Measurements from ENCODE around the gene NUDT8.
"Not testable (repeated sequence)": the region's sequence is repeated elsewhere in the genome, so short reads cannot be mapped to it uniquely, and the experiment has no call there.

The NUDT8 gene

GRCh38 chr11:67628710-67629385 lies 889 bp downstream of the NUDT8 start:
- Histone ChIP-seq H3K9ac (ENCODE audit: low read depth, low read length) (peak overlapping the region; percentile 15), H3K4me3 (ENCODE audit: low read length) (peak overlapping the region; percentile 75)

GRCh38 chr11:67627812-67628624 lies 1.7 kb downstream of the NUDT8 start:
- no peak overlapping the region for H3K9ac ChIP-seq (ENCODE audit: low read depth, low read length)
- no peaks in the 10 kb centered on the region for H3K27me3 ChIP-seq (ENCODE audit: control insufficient read depth, insufficient read depth, low read length)
- no peak overlapping the region for H3K4me2 ChIP-seq (ENCODE audit: low read length)
- H3K4me1 ChIP-seq (ENCODE audit: control insufficient read depth, insufficient read depth, low read length) = peaks cover 12% of the 10 kb centered on the region
- no peak overlapping the region for H3K4me3 ChIP-seq (ENCODE audit: low read length)
- H3K36me3 ChIP-seq (ENCODE audit: insufficient read depth, low read length) = no peaks in the 10 kb centered on the region
- H3K9me3 ChIP-seq (replicated peaks; ENCODE audit: low read length) = no peaks in the 10 kb centered on the region

More at GRCh38 chr11:67628710-67629385, 889 bp downstream of the NUDT8 start:
- Histone ChIP-seq H3K4me2 (ENCODE audit: low read length) (peak overlapping the region; percentile 95), H3K36me3 (ENCODE audit: insufficient read depth, low read length) (no peaks in the 10 kb centered on the region), H3K9me3 (replicated peaks; ENCODE audit: low read length) (no peaks in the 10 kb centered on the region), H3K4me1 (ENCODE audit: control insufficient read depth, insufficient read depth, low read length) (peaks cover 12% of the 10 kb centered on the region), H3K27me3 (ENCODE audit: control insufficient read depth, insufficient read depth, low read length) (no peaks in the 10 kb centered on the region)

GRCh38 chr11:67627441-67627811 lies 2.3 kb downstream of the NUDT8 start:
- no peaks in the 10 kb centered on the region for H3K27me3 ChIP-seq (ENCODE audit: control insufficient read depth, insufficient read depth, low read length)
- no peak overlapping the region for H3K4me3 ChIP-seq (ENCODE audit: low read length)
- H3K9ac ChIP-seq (ENCODE audit: low read depth, low read length) = no peak overlapping the region
- no peak overlapping the region for H3K4me2 ChIP-seq (ENCODE audit: low read length)
- H3K36me3 ChIP-seq (ENCODE audit: insufficient read depth, low read length) = no peaks in the 10 kb centered on the region
- H3K4me1 ChIP-seq (ENCODE audit: control insufficient read depth, insufficient read depth, low read length) = peaks cover 12% of the 10 kb centered on the region
- no peaks in the 10 kb centered on the region for H3K9me3 ChIP-seq (replicated peaks; ENCODE audit: low read length)

GRCh38 chr11:67626970-67627369 lies 2.8 kb downstream of the NUDT8 start:
- no peaks in the 10 kb centered on the region for H3K9me3 ChIP-seq (replicated peaks; ENCODE audit: low read length)

GRCh38 chr11:67626131-67626833 lies 3.5 kb downstream of the NUDT8 start:
- H3K4me2 ChIP-seq (ENCODE audit: low read length); H3K9ac ChIP-seq (ENCODE audit: low read depth, low read length); H3K27me3 ChIP-seq (ENCODE audit: control insufficient read depth, insufficient read depth, low read length); H3K4me3 ChIP-seq (ENCODE audit: low read length); H3K9me3 ChIP-seq (replicated peaks; ENCODE audit: low read length); H3K36me3 ChIP-seq (ENCODE audit: insufficient read depth, low read length): not testable (repeated sequence)
- peaks cover 12% of the 10 kb centered on the region for H3K4me1 ChIP-seq (ENCODE audit: control insufficient read depth, insufficient read depth, low read length)

More at GRCh38 chr11:67626970-67627369, 2.8 kb downstream of the NUDT8 start:
- Histone ChIP-seq H3K27me3 (ENCODE audit: control insufficient read depth, insufficient read depth, low read length) (no peaks in the 10 kb centered on the region), H3K4me2 (ENCODE audit: low read length) (no peak overlapping the region), H3K4me3 (ENCODE audit: low read length) (no peak overlapping the region), H3K4me1 (ENCODE audit: control insufficient read depth, insufficient read depth, low read length) (peaks cover 12% of the 10 kb centered on the region), H3K9ac (ENCODE audit: low read depth, low read length) (no peak overlapping the region), H3K36me3 (ENCODE audit: insufficient read depth, low read length) (no peaks in the 10 kb centered on the region)

GRCh38 chr11:67623795-67624194 lies 5.9 kb downstream of the NUDT8 start:
- not testable (repeated sequence) for H3K4me2 ChIP-seq (ENCODE audit: low read length); H3K36me3 ChIP-seq (ENCODE audit: insufficient read depth, low read length); H3K9ac ChIP-seq (ENCODE audit: low read depth, low read length); H3K4me3 ChIP-seq (ENCODE audit: low read length); H3K27me3 ChIP-seq (ENCODE audit: control insufficient read depth, insufficient read depth, low read length); H3K4me1 ChIP-seq (ENCODE audit: control insufficient read depth, insufficient read depth, low read length); H3K9me3 ChIP-seq (replicated peaks; ENCODE audit: low read length)

- H3K4me2 ChIP-seq (ENCODE audit: low read length); H3K4me3 ChIP-seq (ENCODE audit: low read length); H3K9me3 ChIP-seq (replicated peaks; ENCODE audit: low read length); H3K27me3 ChIP-seq (ENCODE audit: control insufficient read depth, insufficient read depth, low read length); H3K36me3 ChIP-seq (ENCODE audit: insufficient read depth, low read length); H3K4me1 ChIP-seq (ENCODE audit: control insufficient read depth, insufficient read depth, low read length); H3K9ac ChIP-seq (ENCODE audit: low read depth, low read length): not testable (repeated sequence)
Observed at GRCh38 chr11:67622905-67623304, 6.8 kb downstream of the NUDT8 start.

- H3K27me3 ChIP-seq (ENCODE audit: control insufficient read depth, insufficient read depth, low read length) = peaks cover 10% of the 10 kb centered on the region
- H3K9me3 ChIP-seq (replicated peaks; ENCODE audit: low read length); H3K4me1 ChIP-seq (ENCODE audit: control insufficient read depth, insufficient read depth, low read length); H3K4me3 ChIP-seq (ENCODE audit: low read length); H3K36me3 ChIP-seq (ENCODE audit: insufficient read depth, low read length); H3K9ac ChIP-seq (ENCODE audit: low read depth, low read length); H3K4me2 ChIP-seq (ENCODE audit: low read length): not testable (repeated sequence)
Observed at GRCh38 chr11:67621928-67622327, 7.8 kb downstream of the NUDT8 start.

- H3K9ac ChIP-seq (ENCODE audit: low read depth, low read length); H3K4me3 ChIP-seq (ENCODE audit: low read length); H3K9me3 ChIP-seq (replicated peaks; ENCODE audit: low read length); H3K4me1 ChIP-seq (ENCODE audit: control insufficient read depth, insufficient read depth, low read length); H3K4me2 ChIP-seq (ENCODE audit: low read length); H3K36me3 ChIP-seq (ENCODE audit: insufficient read depth, low read length): not testable (repeated sequence)
- H3K27me3 ChIP-seq (ENCODE audit: control insufficient read depth, insufficient read depth, low read length) = peaks cover 22% of the 10 kb centered on the region
Observed at GRCh38 chr11:67620621-67621020, 9.1 kb downstream of the NUDT8 start.

- H3K36me3 ChIP-seq (ENCODE audit: insufficient read depth, low read length); H3K4me2 ChIP-seq (ENCODE audit: low read length); H3K4me3 ChIP-seq (ENCODE audit: low read length); H3K9ac ChIP-seq (ENCODE audit: low read depth, low read length); H3K4me1 ChIP-seq (ENCODE audit: control insufficient read depth, insufficient read depth, low read length); H3K9me3 ChIP-seq (replicated peaks; ENCODE audit: low read length): not testable (repeated sequence)
- H3K27me3 ChIP-seq (ENCODE audit: control insufficient read depth, insufficient read depth, low read length) = peaks cover 27% of the 10 kb centered on the region
Observed at GRCh38 chr11:67619683-67620618, 9.8 kb downstream of the NUDT8 start.
